Left kidney (tissue), 2 donors: ENCODE data around the gene PIK3R6. TPM values are rescaled to one million over a fixed set of nuclear protein-coding genes. Genes with fewer than 3 reads are reported as not detected.

Experiments
- DNase-seq: peaks from one replicate; pipeline ENCODE4 v3.0.0-alpha.2; 2013
- polyA plus RNA-seq: library from polyadenylated mRNA; unstranded; fragments of 120-200 nt; gene quantifications from one replicate; pipeline ENCODE4 v1.2.1, GENCODE V29; 2013; ENCODE audit not compliant: insufficient read length

Gene PIK3R6
- polyA plus RNA-seq, 1 donor: 0.85 TPM

GRCh38 chr17:8797621-8798175 lies 69.8 kb downstream of the PIK3R6 start:
- no peak for DNase-seq

GRCh38 chr17:8794636-8795035 lies 72.8 kb downstream of the PIK3R6 start:
- no peak for DNase-seq

- DNase-seq: no peak
Measured at GRCh38 chr17:8793649-8794048, 73.8 kb downstream of the PIK3R6 start.

- DNase-seq: no peak
Measured at GRCh38 chr17:8792646-8793045, 74.8 kb downstream of the PIK3R6 start.

GRCh38 chr17:8791910-8792270 lies 75.6 kb downstream of the PIK3R6 start:
- DNase-seq: no peak

GRCh38 chr17:8791248-8791909 lies 76.1 kb downstream of the PIK3R6 start:
- no peak for DNase-seq

- no peak for DNase-seq
Measured at GRCh38 chr17:8789743-8790142, 77.7 kb downstream of the PIK3R6 start.

GRCh38 chr17:8788998-8789397 lies 78.5 kb downstream of the PIK3R6 start:
- no peak for DNase-seq

GRCh38 chr17:8785547-8786413 lies 81.7 kb downstream of the PIK3R6 start:
- peak; percentile 82 for DNase-seq

GRCh38 chr17:8782176-8782575 lies 85.3 kb downstream of the PIK3R6 start:
- no peak for DNase-seq

GRCh38 chr17:8781776-8782175 lies 85.7 kb downstream of the PIK3R6 start:
- DNase-seq: no peak

- no peak for DNase-seq
Measured at GRCh38 chr17:8776881-8777280, 90.6 kb downstream of the PIK3R6 start.

- no peak for DNase-seq
Measured at GRCh38 chr17:8776248-8776647, 91.2 kb downstream of the PIK3R6 start.

GRCh38 chr17:8766731-8767130 lies 100.7 kb downstream of the PIK3R6 start:
- no peak for DNase-seq

GRCh38 chr17:8762012-8762411 lies 105.5 kb downstream of the PIK3R6 start:
- no peak for DNase-seq

- DNase-seq: no peak
Measured at GRCh38 chr17:8758137-8758596, 109.3 kb downstream of the PIK3R6 start, which contains the start of gene SPDYE4. SPDYE4 (minus strand) TSS chr17:8758546; CDS start chr17:8758382, 164 bp downstream.

GRCh38 chr17:8757189-8757588 lies 110.3 kb downstream of the PIK3R6 start:
- no peak for DNase-seq

- no peak for DNase-seq
Measured at GRCh38 chr17:8755590-8756255, 111.8 kb downstream of the PIK3R6 start.

- no peak for DNase-seq
Measured at GRCh38 chr17:8754890-8755289, 112.6 kb downstream of the PIK3R6 start.

GRCh38 chr17:8753976-8754440 lies 113.5 kb downstream of the PIK3R6 start:
- no peak for DNase-seq

- no peak for DNase-seq
Measured at GRCh38 chr17:8753136-8753975, 114.1 kb downstream of the PIK3R6 start.
